ENCODE measurements around the gene FANCE. TPM values are rescaled to one million over a fixed set of nuclear protein-coding genes. Genes with fewer than 3 reads are reported as not detected.

FANCE gene
- total and polyA plus RNA-seq, 9 of the 15 experiments (the other 6 are each of a cell fraction or from before 2014, with no cell fraction given), result 5.7 to 30.2 (median 17.0) TPM

DNA sequence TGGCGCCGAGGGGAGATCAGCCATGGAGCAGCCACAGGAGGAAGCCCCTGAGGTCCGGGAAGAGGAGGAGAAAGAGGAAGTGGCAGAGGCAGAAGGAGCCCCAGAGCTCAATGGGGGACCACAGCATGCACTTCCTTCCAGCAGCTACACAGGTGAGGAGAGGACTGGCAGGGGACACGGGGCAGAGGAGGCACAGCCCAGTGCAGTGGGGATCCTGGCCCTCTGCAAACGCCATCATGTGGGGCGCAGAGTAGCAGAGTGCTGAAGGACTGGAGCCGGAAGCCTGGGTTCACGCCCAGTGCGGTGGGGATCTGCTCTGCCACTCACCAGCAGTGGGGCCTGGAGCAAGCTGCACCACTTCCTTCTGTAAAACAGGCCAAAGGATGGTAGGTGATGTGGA lies 41.1 kb upstream of the FANCE start (continued):
- TF ChIP-seq USF1 (CRISPR knock-in tag; IDR thresholded peaks at IDR 0.05) (peak; percentile 34), TARDBP (IDR thresholded peaks at IDR 0.05) (no peak), JUND (IDR thresholded peaks at IDR 0.05; ENCODE audit: borderline replicate concordance, low read depth, low read length) (no peak), JUND (tag; IDR thresholded peaks at IDR 0.05; ENCODE audit: borderline replicate concordance, low read depth, low read length) (no peak), SPI1 (IDR thresholded peaks at IDR 0.05; ENCODE audit: borderline replicate concordance, low read depth, low read length) (peak; percentile 91), ZNF324 (CRISPR knock-in tag; IDR thresholded peaks at IDR 0.05) (no peak), ZNF239 (CRISPR knock-in tag; IDR thresholded peaks at IDR 0.05) (no peak), MEIS2 (IDR thresholded peaks at IDR 0.05; ENCODE audit: partially characterized antibody) (no peak), ZNF134 (CRISPR knock-in tag; conservative IDR thresholded peaks at IDR 0.05) (no peak), SMARCC2 (IDR thresholded peaks at IDR 0.05; ENCODE audit: low read depth) (no peak), CHD1 (IDR thresholded peaks at IDR 0.05; ENCODE audit: low read length) (no peak), TEAD2 (tag; IDR thresholded peaks at IDR 0.05) (no peak)

DNA sequence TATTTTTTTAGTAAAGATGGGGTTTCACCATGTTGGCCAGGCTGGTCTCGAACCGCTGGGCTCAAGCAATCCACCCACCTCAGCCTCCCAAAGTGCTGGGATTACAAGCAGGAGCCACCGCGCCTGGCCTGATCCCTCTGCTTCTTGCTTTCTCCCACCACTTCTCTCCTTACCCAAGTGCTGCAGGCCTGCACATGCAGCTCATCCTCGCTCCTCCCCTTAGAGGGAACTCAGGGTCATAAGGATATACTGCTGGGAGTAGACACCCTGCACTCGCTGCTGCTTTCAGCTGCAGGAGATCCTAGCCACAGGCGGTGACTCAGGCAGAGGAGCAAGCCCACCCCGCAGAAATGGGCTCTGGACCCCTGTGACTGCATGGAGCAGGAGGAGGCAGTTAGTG lies 40.0 kb upstream of the FANCE start:
- no TSS peak for BruUV-seq (replicated peaks)
- H3K9me3 ChIP-seq (replicated peaks; ENCODE audit: control insufficient read depth, insufficient read depth, low read depth, low read length), result no peaks in the 10 kb centered on the region
- no peaks in the 10 kb centered on the region for H3K79me2 ChIP-seq (ENCODE audit: control insufficient read depth, insufficient read depth, low read length)
- DNase-seq (ENCODE audit: extremely low read depth in 1 of 4, low spot score in 3 of 4) (no peak), FAIRE-seq (no peak), ATAC-seq (no peak)
- intact Hi-C loops (cut with micrococcal nuclease) (no loop called here), in situ Hi-C loops (cut with MboI) (no loop called here)
- no peak overlapping the region for H3K27ac ChIP-seq (ENCODE audit: extremely low read depth, low read depth, low read length)
- H3K4me3 ChIP-seq, result no peak overlapping the region
- H4K20me1 ChIP-seq (replicated peaks; ENCODE audit: control insufficient read depth, insufficient read depth, low read length), result peaks cover 11% of the 10 kb centered on the region; the same call in 1 of the 2 replicates
- H3K27me3 ChIP-seq (ENCODE audit: control insufficient read depth in 2 of 2, insufficient read depth in 2 of 2, low read length in 2 of 2), result 0 out of 5 replicates have a peak, but pooled peaks cover 0 to 3% of the 10 kb centered on the region in 2 experiments
- H2AFZ ChIP-seq (ENCODE audit: low read depth, low read length), result no peak overlapping the region
- no peak overlapping the region for H3K4me2 ChIP-seq (ENCODE audit: insufficient read depth, low read length)
- 77% methylated on average over 8 of the region's 8 CpGs for WGBS (ENCODE audit: insufficient coverage, low coverage, missing lambda C conversion rate)
- ChIA-PET POLR2A (interaction anchor here (1.0 kb wide), 1 partner anchor 8 kb away, joined by 3 read pairs; no protein-coding TSS in a partner anchor), CTCF (ENCODE audit: low intra/inter-chr PET ratio) (no interaction called here)
- peaks cover 4 to 7% of the 10 kb centered on the region in 2 experiments; a peak in 3 of 5 replicates for H3K4me1 ChIP-seq (replicated peaks in 1 of 2; ENCODE audit: control insufficient read depth in 2 of 2, insufficient read depth in 2 of 2, low read length in 2 of 2)
- no peaks in the 10 kb centered on the region for H3K9me1 ChIP-seq (ENCODE audit: control insufficient read depth, insufficient read depth, low read length)
- peaks cover 3% of the 10 kb centered on the region; the same call in 1 of the 3 replicates for H3K36me3 ChIP-seq (ENCODE audit: control insufficient read depth, insufficient read depth, low read length)
- TF ChIP-seq ARID1B (IDR thresholded peaks at IDR 0.05), result no peak
- TF ChIP-seq ZFP36 (IDR thresholded peaks at IDR 0.05; ENCODE audit: low read depth, low read length, partially characterized antibody), result no peak
- no peak for TF ChIP-seq XRCC5 (IDR thresholded peaks at IDR 0.05; ENCODE audit: low read depth, low read length)
- no peak for TF ChIP-seq NFRKB (IDR thresholded peaks at IDR 0.05; ENCODE audit: low read depth)
- no peak for TF ChIP-seq NCOA2 (IDR thresholded peaks at IDR 0.05; ENCODE audit: partially characterized antibody in 2 of 2)
- TF ChIP-seq TRIM25 (IDR thresholded peaks at IDR 0.05; ENCODE audit: borderline replicate concordance), result no peak
- TF ChIP-seq, protein P1, sequence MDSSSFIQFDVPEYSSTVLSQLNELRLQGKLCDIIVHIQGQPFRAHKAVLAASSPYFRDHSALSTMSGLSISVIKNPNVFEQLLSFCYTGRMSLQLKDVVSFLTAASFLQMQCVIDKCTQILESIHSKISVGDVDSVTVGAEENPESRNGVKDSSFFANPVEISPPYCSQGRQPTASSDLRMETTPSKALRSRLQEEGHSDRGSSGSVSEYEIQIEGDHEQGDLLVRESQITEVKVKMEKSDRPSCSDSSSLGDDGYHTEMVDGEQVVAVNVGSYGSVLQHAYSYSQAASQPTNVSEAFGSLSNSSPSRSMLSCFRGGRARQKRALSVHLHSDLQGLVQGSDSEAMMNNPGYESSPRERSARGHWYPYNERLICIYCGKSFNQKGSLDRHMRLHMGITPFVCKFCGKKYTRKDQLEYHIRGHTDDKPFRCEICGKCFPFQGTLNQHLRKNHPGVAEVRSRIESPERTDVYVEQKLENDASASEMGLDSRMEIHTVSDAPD (CRISPR knock-in tag; IDR thresholded peaks at IDR 0.05), result no peak
- TF ChIP-seq PHTF2 (CRISPR knock-in tag; IDR thresholded peaks at IDR 0.05), result no peak
- no peak for TF ChIP-seq POLR2H (tag; IDR thresholded peaks at IDR 0.05; ENCODE audit: low read depth)
- peak overlapping the region in 1 of 2 experiments; percentile 39; a peak in 1 of 4 replicates for H3K9ac ChIP-seq (ENCODE audit: insufficient read depth in 1 of 2, low read depth in 2 of 2, low read length in 2 of 2)
